Endothelial cell of umbilical vein (primary cell): ENCODE results near the gene ELMO2. TPM values are rescaled to one million over a fixed set of nuclear protein-coding genes. Genes with fewer than 3 reads are reported as not detected.

Experiments
- BruUV-seq: library from RNA; stranded (reverse); fragments of 400-500 nt; replicated peaks from 2 replicates; lab custom pipeline; 2021; lab: Mats Ljungman, UMichigan
- CTCF ChIA-PET: fragments of 300-600, 350-600 bp; sonication (Branson Sonifier 250); formaldehyde crosslinking; loops from one replicate; lab custom pipeline; 2021; ENCODE audit warnings: antibody characterized with exemption, inconsistent platforms; lab: Charles Lee
- POLR2A ChIA-PET: fragments of 300-600, 350-600 bp; sonication (Branson Sonifier 250); formaldehyde crosslinking; loops from one replicate; lab custom pipeline; 2021; ENCODE audit warnings: antibody characterized with exemption, inconsistent platforms; lab: Charles Lee
- DNase-seq: peaks from one replicate; pipeline ENCODE4 v3.0.0-alpha.2; 2011; ENCODE audit warnings: low read depth, low spot score
- FAIRE-seq: peaks from 2 replicates; lab custom pipeline; 2011; peaks lifted over from hg19 to GRCh38; lab: Jason Lieb, UNC
- H2AFZ ChIP-seq: 2 replicates; pipeline ENCODE4 v1.6.0; 2012; ENCODE audit warnings: low read depth, low read length, control low read depth, inconsistent platforms
- H3K27ac ChIP-seq: 2 replicates; pipeline ENCODE4 v1.5.1; 2011; ENCODE audit warnings: low read depth, mild to moderate bottlenecking, control low read depth, low read length, moderate library complexity; ENCODE audit not compliant: insufficient read depth
- H3K27me3 ChIP-seq, 2 experiments: 2 replicates each; pipeline versions ENCODE4 v1.6.0 to v1.6.1; 2011; ENCODE audit warnings: low read length in 2 of 2, mixed read lengths in 1 of 2; ENCODE audit not compliant: control insufficient read depth in 2 of 2, insufficient read depth in 2 of 2
- H3K36me3 ChIP-seq, 2 experiments: 2 replicates in 1 of 2; 3 replicates in 1 of 2; pipeline ENCODE4 v1.5.1; 2011; ENCODE audit warnings: low read length in 2 of 2, mild to moderate bottlenecking in 1 of 2, moderate library complexity in 1 of 2; ENCODE audit not compliant: control insufficient read depth in 2 of 2, insufficient read depth in 2 of 2; ENCODE audit errors: extremely low read depth in 1 of 2
- H3K4me1 ChIP-seq: 3 replicates; pipeline ENCODE4 v1.5.1; 2011; ENCODE audit warnings: mild to moderate bottlenecking, low read length; ENCODE audit not compliant: control insufficient read depth, insufficient read depth; ENCODE audit errors: extremely low read depth
- H3K4me2 ChIP-seq: 2 replicates; pipeline ENCODE4 v1.6.1; 2011; ENCODE audit warnings: low read length, control low read depth, mixed read lengths; ENCODE audit not compliant: insufficient read depth
- H3K4me3 ChIP-seq, 3 experiments: fragments of 200-600 bp in 1 of 3; sonication (generic), shearing (Covaris generic) in 1 of 3; replicated peaks in 1 of 3; 2 replicates each; pipeline ENCODE4 v1.5.1; 2011 to 2016; ENCODE audit warnings: control low read depth in 3 of 3, low read length in 3 of 3, mild to moderate bottlenecking in 2 of 3, inconsistent platforms in 1 of 3, low read depth in 1 of 3, moderate library complexity in 1 of 3; ENCODE audit not compliant: insufficient read depth in 1 of 3
- H3K79me2 ChIP-seq: 2 replicates; pipeline ENCODE4 v1.6.0; 2012; ENCODE audit warnings: low read length, inconsistent platforms; ENCODE audit not compliant: control insufficient read depth, insufficient read depth
- H3K9ac ChIP-seq: replicated peaks from 2 replicates; pipeline ENCODE3; 2011; ENCODE audit warnings: low read length, control low read depth; ENCODE audit not compliant: insufficient read depth; ENCODE audit errors: extremely low read depth
- H3K9me1 ChIP-seq: replicated peaks from 3 replicates; pipeline ENCODE4 v1.6.0; 2011; ENCODE audit warnings: mild to moderate bottlenecking, low read length; ENCODE audit not compliant: control insufficient read depth, insufficient read depth; ENCODE audit errors: extremely low read depth
- H3K9me3 ChIP-seq: replicated peaks from 2 replicates; pipeline ENCODE4 v1.5.1; 2012; ENCODE audit warnings: low read length, inconsistent platforms; ENCODE audit not compliant: control insufficient read depth, insufficient read depth
- H4K20me1 ChIP-seq: replicated peaks from 2 replicates; pipeline ENCODE3; 2011; ENCODE audit warnings: mild to moderate bottlenecking, low read length; ENCODE audit not compliant: control insufficient read depth, insufficient read depth; ENCODE audit errors: extremely low read depth
- EZH2 ChIP-seq: IDR thresholded peaks from 2 replicates; pipeline ENCODE4 v1.6.1; 2012; ENCODE audit warnings: borderline replicate concordance, low read depth, mild to moderate bottlenecking, moderate library complexity, low read length, inconsistent platforms; ENCODE audit not compliant: severe bottlenecking
- FOS ChIP-seq: IDR thresholded peaks from 2 replicates; pipeline ENCODE4 v1.6.1; 2011; ENCODE audit warnings: mild to moderate bottlenecking, low read length, moderate library complexity, borderline replicate concordance; ENCODE audit not compliant: insufficient read depth
- GATA2 ChIP-seq: IDR thresholded peaks from 2 replicates; pipeline ENCODE4 v1.7.0; 2011; ENCODE audit warnings: low read depth, mild to moderate bottlenecking, moderate library complexity, mixed read lengths, low read length; ENCODE audit not compliant: insufficient read length, insufficient read depth
- JUN ChIP-seq: IDR thresholded peaks from 2 replicates; pipeline ENCODE4 v1.6.1; 2011; ENCODE audit warnings: borderline replicate concordance, low read depth; ENCODE audit not compliant: insufficient read length, insufficient read depth
- MYC ChIP-seq: IDR thresholded peaks from one replicate; pipeline ENCODE4 v1.6.1; 2011; ENCODE audit warnings: mild to moderate bottlenecking, low read depth, low read length
- POLR2A ChIP-seq: IDR thresholded peaks from 2 replicates; pipeline ENCODE4 v1.6.1; 2012; ENCODE audit warnings: low read depth, mild to moderate bottlenecking, control low read depth, low read length
- POLR2AphosphoS5 ChIP-seq: IDR thresholded peaks from 2 replicates; pipeline ENCODE4 v1.6.1; 2012; ENCODE audit warnings: low read depth, mild to moderate bottlenecking, control low read depth, low read length, moderate library complexity; ENCODE audit not compliant: insufficient read depth
- dilution Hi-C: fragments of 300-500 bp; cut with MboI; formaldehyde crosslinking; loops from one replicate; pipeline ENCODE4 v1.15.0; 2019; ENCODE audit warnings: low sequenced_read_pairs; ENCODE audit not compliant: extremely low pct_ligation_motif_present
- intact Hi-C: fragments of 100-400 bp; cut with micrococcal nuclease; formaldehyde crosslinking; loops from one replicate; pipeline ENCODE4 v1.10.0; 2022
- polyA plus RNA-seq, 4 experiments: library from polyadenylated mRNA; depleted of rRNA in 3 of 4; stranded (reverse) in 3 of 4; unstranded in 1 of 4; fragments of >200 nt; gene quantifications; 2 replicates each; pipeline versions ENCODE4 v1.2.1 to v1.2.3, GENCODE V29; 2011 to 2012; ENCODE audit warnings: missing spikeins in 1 of 4
- total RNA-seq: library from RNA; stranded (reverse); gene quantifications from 2 replicates; pipeline ENCODE4 v1.2.3, GENCODE V29; 2021
- TF ChIP-seq, protein P1 (sequence below): IDR thresholded peaks from 2 replicates; pipeline ENCODE4 v1.6.1; 2011; ENCODE audit not compliant: insufficient read depth, insufficient read length
- TF ChIP-seq, protein P2 (sequence below), 2 donors: IDR thresholded peaks; 1 replicate in 1 of 2; 2 replicates in 1 of 2; pipeline ENCODE4 v1.5.1; 2011; ENCODE audit warnings: low read length in 2 of 2, mild to moderate bottlenecking in 2 of 2, moderate library complexity in 2 of 2, control low read depth in 1 of 2, inconsistent platforms in 1 of 2, low read depth in 1 of 2; ENCODE audit not compliant: insufficient read depth in 1 of 2; ENCODE audit errors: extremely low read depth in 1 of 2

The ELMO2 gene
- total and polyA plus RNA-seq, 2 donors (not counting 3 experiments of a cell fraction or from before 2014, with no cell fraction given): 35.1 to 43.5 TPM

DNA sequence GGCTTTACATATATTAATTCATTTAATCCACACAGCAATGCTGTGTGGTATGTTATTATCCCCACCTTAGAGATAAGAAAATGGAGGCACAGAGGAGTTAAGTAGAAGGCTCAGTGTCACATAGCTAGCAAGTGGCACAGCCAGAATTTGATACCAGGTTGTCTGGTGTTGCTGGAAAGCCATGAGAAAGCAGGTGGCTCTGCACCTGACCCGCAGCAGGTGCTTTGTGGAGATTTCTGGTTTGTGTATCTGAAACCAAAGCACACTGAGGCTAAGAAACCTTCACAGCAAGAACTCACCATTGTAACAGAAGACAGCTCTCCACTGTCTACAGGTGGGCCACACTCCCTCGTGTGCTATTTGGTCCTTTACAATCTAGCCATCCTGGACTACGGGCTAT is 7.5 kb downstream of the ELMO2 start:
- TF ChIP-seq GATA2: no peak
- TF ChIP-seq FOS: no peak
- no peak for TF ChIP-seq JUN
- TF ChIP-seq, protein P1, sequence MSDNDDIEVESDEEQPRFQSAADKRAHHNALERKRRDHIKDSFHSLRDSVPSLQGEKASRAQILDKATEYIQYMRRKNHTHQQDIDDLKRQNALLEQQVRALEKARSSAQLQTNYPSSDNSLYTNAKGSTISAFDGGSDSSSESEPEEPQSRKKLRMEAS: no peak
- no peak for TF ChIP-seq POLR2A
- TF ChIP-seq EZH2: no peak
- Histone ChIP-seq H3K27ac (no peak overlapping the region), H3K4me1 (peaks cover 28% of the 10 kb centered on the region), H3K27me3 (no peaks in the 10 kb centered on the region), H3K4me3 (no peak overlapping the region), H3K9me3 (no peaks in the 10 kb centered on the region), H3K9ac (no peak overlapping the region), H3K36me3 (peaks cover 0 to 2% of the 10 kb centered on the region in 2 experiments), H4K20me1 (no peaks in the 10 kb centered on the region), H3K4me2 (no peak overlapping the region), H2AFZ (no peak overlapping the region), H3K79me2 (peaks cover 14% of the 10 kb centered on the region), H3K9me1 (no peaks in the 10 kb centered on the region)
- ChIA-PET POLR2A (no interaction called here), CTCF (no interaction called here)
- intact Hi-C loops (no loop called here), dilution Hi-C loops (no loop called here)
- FAIRE-seq: no peak
- no peak for DNase-seq
- no TSS peak for BruUV-seq

- BruUV-seq: no TSS peak
- no peak for FAIRE-seq
- no peak for DNase-seq
- H3K9me1 ChIP-seq: no peaks in the 10 kb centered on the region
- no peak overlapping the region for H3K27ac ChIP-seq
- H4K20me1 ChIP-seq: no peaks in the 10 kb centered on the region
- intact Hi-C loops: no loop called here
- no peak overlapping the region for H2AFZ ChIP-seq
- H3K4me2 ChIP-seq: no peak overlapping the region
- no peaks in the 10 kb centered on the region for H3K9me3 ChIP-seq
- TF ChIP-seq JUN (no peak), POLR2A (no peak), MYC (no peak), EZH2 (no peak), POLR2AphosphoS5 (no peak), GATA2 (no peak), FOS (no peak)
- TF ChIP-seq, protein P1: no peak
- TF ChIP-seq, protein P2, sequence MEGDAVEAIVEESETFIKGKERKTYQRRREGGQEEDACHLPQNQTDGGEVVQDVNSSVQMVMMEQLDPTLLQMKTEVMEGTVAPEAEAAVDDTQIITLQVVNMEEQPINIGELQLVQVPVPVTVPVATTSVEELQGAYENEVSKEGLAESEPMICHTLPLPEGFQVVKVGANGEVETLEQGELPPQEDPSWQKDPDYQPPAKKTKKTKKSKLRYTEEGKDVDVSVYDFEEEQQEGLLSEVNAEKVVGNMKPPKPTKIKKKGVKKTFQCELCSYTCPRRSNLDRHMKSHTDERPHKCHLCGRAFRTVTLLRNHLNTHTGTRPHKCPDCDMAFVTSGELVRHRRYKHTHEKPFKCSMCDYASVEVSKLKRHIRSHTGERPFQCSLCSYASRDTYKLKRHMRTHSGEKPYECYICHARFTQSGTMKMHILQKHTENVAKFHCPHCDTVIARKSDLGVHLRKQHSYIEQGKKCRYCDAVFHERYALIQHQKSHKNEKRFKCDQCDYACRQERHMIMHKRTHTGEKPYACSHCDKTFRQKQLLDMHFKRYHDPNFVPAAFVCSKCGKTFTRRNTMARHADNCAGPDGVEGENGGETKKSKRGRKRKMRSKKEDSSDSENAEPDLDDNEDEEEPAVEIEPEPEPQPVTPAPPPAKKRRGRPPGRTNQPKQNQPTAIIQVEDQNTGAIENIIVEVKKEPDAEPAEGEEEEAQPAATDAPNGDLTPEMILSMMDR (IDR thresholded peaks at IDR 0.05; ENCODE audit: extremely low read depth in 1 of 2, insufficient read depth in 1 of 2, low read depth in 1 of 2, low read length in 2 of 2): no peak
- H3K4me1 ChIP-seq: peaks cover 22% of the 10 kb centered on the region
- H3K27me3 ChIP-seq: no peaks in the 10 kb centered on the region
- peaks cover 14% of the 10 kb centered on the region for H3K79me2 ChIP-seq
- ChIA-PET CTCF (no interaction called here), POLR2A (no interaction called here)
- no peak overlapping the region for H3K4me3 ChIP-seq
- dilution Hi-C loops: no loop called here
- no peak overlapping the region for H3K9ac ChIP-seq
- peaks cover 12 to 13% of the 10 kb centered on the region in 2 experiments for H3K36me3 ChIP-seq
These were observed 10.2 kb downstream of the ELMO2 start for GRCh38 chr20:46396052-46396740.
